ENCODE data around the gene AXL.

Gene AXL

GRCh38 chr19:41235480-41235879, 16.5 kb downstream of the AXL start:
- no peak for DNase-seq

- DNase-seq: no peak
Measured at GRCh38 chr19:41238244-41238643, 19.2 kb downstream of the AXL start.

- no peak for DNase-seq
Measured at GRCh38 chr19:41239363-41239762, 20.3 kb downstream of the AXL start.

GRCh38 chr19:41239961-41240574, 21.0 kb downstream of the AXL start:
- no peak for DNase-seq

- no peak for DNase-seq
Measured at GRCh38 chr19:41241859-41242258, 22.8 kb downstream of the AXL start.

- no peak for DNase-seq
Measured at GRCh38 chr19:41244117-41244516, 25.1 kb downstream of the AXL start.

GRCh38 chr19:41245843-41246242, 26.8 kb downstream of the AXL start:
- DNase-seq: no peak

- no peak for DNase-seq
Measured at GRCh38 chr19:41248895-41249294, 29.9 kb downstream of the AXL start.

GRCh38 chr19:41249707-41250423, 30.8 kb downstream of the AXL start:
- no peak for DNase-seq

GRCh38 chr19:41253660-41254059, 34.6 kb downstream of the AXL start:
- DNase-seq: no peak

- DNase-seq: no peak
Measured at GRCh38 chr19:41255171-41255570, 36.1 kb downstream of the AXL start.

GRCh38 chr19:41261474-41262190, 42.6 kb downstream of the AXL start:
- DNase-seq: no peak

- DNase-seq: peak; percentile 82
Measured at GRCh38 chr19:41263042-41263849, 44.2 kb downstream of the AXL start.

- peak; percentile 100 for DNase-seq
Measured at GRCh38 chr19:41263850-41264580, 45.0 kb downstream of the AXL start, which contains the start of gene HNRNPUL1. Gene HNRNPUL1 (plus strand): TSS chr19:41264372. CDS start chr19:41264504, 132 bp downstream.

GRCh38 chr19:41264581-41265394, 45.8 kb downstream of the AXL start:
- DNase-seq: peak; percentile 43

- DNase-seq: no peak
Measured at GRCh38 chr19:41265395-41266153, 46.6 kb downstream of the AXL start.

GRCh38 chr19:41269055-41269454, 50.0 kb downstream of the AXL start:
- no peak for DNase-seq

- no peak for DNase-seq
Measured at GRCh38 chr19:41269571-41269970, 50.5 kb downstream of the AXL start.

- no peak for DNase-seq
Measured at GRCh38 chr19:41273076-41273475, 54.1 kb downstream of the AXL start.

- DNase-seq: no peak
Measured at GRCh38 chr19:41274802-41275201, 55.8 kb downstream of the AXL start.

- no peak for DNase-seq
Measured at GRCh38 chr19:41276231-41276630, 57.2 kb downstream of the AXL start.

Data from suppressor macrophage treated with lipopolysaccharide for 4 hours (primary cell).